Fibroblast of the aortic adventitia (primary cell): Measurements from ENCODE around the gene KRT4. TPM values are rescaled to one million over a fixed set of nuclear protein-coding genes. Genes with fewer than 3 reads are reported as not detected.

Experiments used
- DNase-seq: peaks from one replicate; pipeline ENCODE4 v3.0.0-alpha.2; 2010; ENCODE audit warnings: low read depth
- H3K4me3 ChIP-seq: 2 replicates; pipeline ENCODE4 v1.5.1; 2011; ENCODE audit warnings: low read depth, mild to moderate bottlenecking, control low read depth, low read length, moderate library complexity
- CTCF ChIP-seq: IDR thresholded peaks from 2 replicates; pipeline ENCODE4 v1.5.1; 2011; ENCODE audit warnings: mild to moderate bottlenecking, low read length, control low read depth, inconsistent platforms; ENCODE audit not compliant: insufficient read depth
- total RNA-seq: library from RNA; depleted of rRNA; stranded (reverse); fragments of >200 nt; gene quantifications from 2 replicates; pipeline ENCODE4 v1.2.3, GENCODE V29; 2012; ENCODE audit warnings: low replicate concordance

The KRT4 gene
- total RNA-seq, 1 donor, result not detected

GRCh38 chr12:52772188-52772587 is 41.7 kb downstream of the KRT4 start:
- no peak for DNase-seq
- no peak for TF ChIP-seq CTCF

GRCh38 chr12:52771505-52771904 is 42.4 kb downstream of the KRT4 start:
- DNase-seq, result no peak
- no peak for TF ChIP-seq CTCF
- no peak overlapping the region for H3K4me3 ChIP-seq

More at GRCh38 chr12:52772188-52772587, 41.7 kb downstream of the KRT4 start:
- no peak overlapping the region for H3K4me3 ChIP-seq

- no peak for TF ChIP-seq CTCF
- no peak for DNase-seq
- no peak overlapping the region for H3K4me3 ChIP-seq
Observed at GRCh38 chr12:52771088-52771487, 42.8 kb downstream of the KRT4 start.

GRCh38 chr12:52769946-52770345 is 44.0 kb downstream of the KRT4 start:
- no peak for TF ChIP-seq CTCF
- H3K4me3 ChIP-seq, result no peak overlapping the region
- no peak for DNase-seq

GRCh38 chr12:52769354-52769753 is 44.6 kb downstream of the KRT4 start:
- no peak for TF ChIP-seq CTCF
- H3K4me3 ChIP-seq, result no peak overlapping the region
- no peak for DNase-seq

GRCh38 chr12:52768479-52769200 is 45.3 kb downstream of the KRT4 start:
- H3K4me3 ChIP-seq, result no peak overlapping the region
- TF ChIP-seq CTCF, result no peak
- DNase-seq, result no peak

GRCh38 chr12:52767427-52767826 is 46.5 kb downstream of the KRT4 start:
- H3K4me3 ChIP-seq, result no peak overlapping the region
- TF ChIP-seq CTCF, result no peak
- DNase-seq, result no peak
